HCT116 (cell line): Measurements from ENCODE around the gene RAPGEF1. TPM values are rescaled to one million over a fixed set of nuclear protein-coding genes. Genes with fewer than 3 reads are reported as not detected.

ENCODE experiments used
- ATAC-seq: fragments of 200-7000 bp; cut with Tn5 transposase; 2 replicates; pipeline ENCODE4 v1.9.1; 2020; ENCODE audit warnings: mild to moderate bottlenecking, moderate library complexity
- BruUV-seq: library from RNA; stranded (reverse); fragments of 400-500 nt; replicated peaks from 2 replicates; lab custom pipeline; 2021; lab: Mats Ljungman, UMichigan
- CTCF ChIA-PET: fragments of 300-600 bp; sonication (Branson Sonifier 250); formaldehyde crosslinking; loops from one replicate; lab custom pipeline; 2021; ENCODE audit warnings: antibody characterized with exemption; lab: Charles Lee
- POLR2A ChIA-PET: fragments of 300-600, 350-600 bp; sonication (Branson Sonifier 250); formaldehyde crosslinking; loops from one replicate; lab custom pipeline; 2021; ENCODE audit warnings: antibody characterized with exemption; lab: Charles Lee
- RAD21 ChIA-PET, 2 experiments: fragments of 300-600 bp; sonication (Branson Sonifier 250); formaldehyde crosslinking; loops; one replicate each; lab custom pipeline; 2023; ENCODE audit warnings: low total read pairs in 2 of 2; ENCODE audit not compliant: uncharacterized antibody in 2 of 2, unreplicated experiment in 2 of 2, low non-redundant PET in 1 of 2; lab: Charles Lee
- DNase-seq: peaks from one replicate; pipeline ENCODE4 v3.0.0-alpha.2; 2010; ENCODE audit warnings: low read depth, low spot score
- H2AFZ ChIP-seq: fragments of 200-600 bp; shearing (Covaris generic), sonication (generic); 2 replicates; pipeline ENCODE4 v1.6.1; 2017; ENCODE audit warnings: low read depth, mixed run types, mixed read lengths, antibody characterized with exemption, low read length; ENCODE audit not compliant: poor library complexity, severe bottlenecking
- H3K27ac ChIP-seq: 2 replicates; pipeline ENCODE4 v1.5.1; 2012; ENCODE audit warnings: low read depth, low read length
- H3K27me3 ChIP-seq: fragments of 200-600 bp; sonication (generic); 2 replicates; pipeline ENCODE4 v1.6.1; 2016; ENCODE audit warnings: mixed run types, low read length, mixed read lengths; ENCODE audit not compliant: insufficient read depth
- H3K36me3 ChIP-seq, 2 experiments: fragments of 200-500 bp in 1 of 2; fragments of 200-600 bp in 1 of 2; sonication (Bioruptor generic) in 1 of 2; sonication (generic) in 1 of 2; 2 replicates each; pipeline versions ENCODE4 v1.5.1 to v1.6.1; 2014 to 2016; ENCODE audit warnings: low read length in 2 of 2, inconsistent platforms in 1 of 2, mixed read lengths in 1 of 2, mixed run types in 1 of 2; ENCODE audit not compliant: insufficient read depth in 2 of 2, control insufficient read depth in 1 of 2
- H3K4me1 ChIP-seq, 2 experiments: fragments of 200-600 bp in 1 of 2; sonication (generic) in 1 of 2; 2 replicates each; pipeline versions ENCODE4 v1.5.1 to v1.6.1; 2012 to 2017; ENCODE audit warnings: low read length in 2 of 2, inconsistent platforms in 1 of 2, mild to moderate bottlenecking in 1 of 2, mixed read lengths in 1 of 2, mixed run types in 1 of 2, moderate library complexity in 1 of 2; ENCODE audit not compliant: insufficient read depth in 2 of 2, control insufficient read depth in 1 of 2
- H3K4me2 ChIP-seq: fragments of 200-600 bp; sonication (generic); 2 replicates; pipeline ENCODE4 v1.6.1; 2017; ENCODE audit warnings: mixed run types, low read length, mixed read lengths
- H3K4me3 ChIP-seq, 2 experiments: fragments of 200-600 bp in 1 of 2; sonication (generic) in 1 of 2; replicated peaks in 1 of 2; 2 replicates each; pipeline ENCODE4 v1.5.1; 2011 to 2016; ENCODE audit warnings: low read length in 2 of 2, control low read depth in 1 of 2, low read depth in 1 of 2, mild to moderate bottlenecking in 1 of 2, mixed read lengths in 1 of 2, mixed run types in 1 of 2
- H3K79me2 ChIP-seq: fragments of 200-600 bp; sonication (generic); 2 replicates; pipeline ENCODE4 v1.6.1; 2017; ENCODE audit warnings: mild to moderate bottlenecking, mixed run types, low read length, moderate library complexity, mixed read lengths; ENCODE audit not compliant: insufficient read depth
- H3K9ac ChIP-seq: fragments of 200-600 bp; sonication (generic); 2 replicates; pipeline ENCODE4 v1.6.1; 2016; ENCODE audit warnings: low read length, mixed read lengths
- H3K9me2 ChIP-seq: fragments of 200-600 bp; sonication (generic), shearing (Covaris generic); 2 replicates; pipeline ENCODE4 v1.6.1; 2017; ENCODE audit warnings: mixed run types, mild to moderate bottlenecking, moderate library complexity; ENCODE audit not compliant: insufficient read depth
- H3K9me3 ChIP-seq, 2 experiments: fragments of 200-500 bp in 1 of 2; fragments of 200-600 bp in 1 of 2; sonication (Bioruptor generic) in 1 of 2; sonication (generic) in 1 of 2; 2 replicates each; pipeline ENCODE4 v1.6.1; 2014 to 2017; ENCODE audit warnings: low read length in 2 of 2, mixed read lengths in 2 of 2, inconsistent platforms in 1 of 2, low read depth in 1 of 2, mild to moderate bottlenecking in 1 of 2, mixed run types in 1 of 2, moderate library complexity in 1 of 2; ENCODE audit not compliant: control insufficient read depth in 1 of 2, insufficient read depth in 1 of 2
- H4K20me1 ChIP-seq: fragments of 200-600 bp; sonication (generic), shearing (Covaris generic); 2 replicates; pipeline ENCODE4 v1.6.1; 2017; ENCODE audit warnings: mixed run types, mild to moderate bottlenecking, moderate library complexity; ENCODE audit not compliant: insufficient read depth
- ATF3 ChIP-seq: IDR thresholded peaks from 2 replicates; pipeline ENCODE4 v1.6.1; 2012
- CEBPB ChIP-seq: IDR thresholded peaks from 2 replicates; pipeline ENCODE4 v1.6.1; 2012; ENCODE audit warnings: low read depth
- CTCF ChIP-seq, 3 experiments: fragments of 200-600 bp in 1 of 3; sonication (generic) in 1 of 3; IDR thresholded peaks in 2 of 3; conservative IDR thresholded peaks in 1 of 3; 2 replicates each; pipeline ENCODE4 v1.5.1; 2012 to 2017; ENCODE audit warnings: low read depth in 2 of 3, low read length in 2 of 3, antibody characterized with exemption in 1 of 3, borderline replicate concordance in 1 of 3, control low read depth in 1 of 3, mild to moderate bottlenecking in 1 of 3, mixed read lengths in 1 of 3, mixed run types in 1 of 3, moderate library complexity in 1 of 3; ENCODE audit not compliant: insufficient read depth in 1 of 3
- ELF1 ChIP-seq: IDR thresholded peaks from 2 replicates; pipeline ENCODE4 v1.6.1; 2012; ENCODE audit warnings: low read depth, borderline replicate concordance
- EZH2phosphoT487 ChIP-seq: fragments of 200-600 bp; IDR thresholded peaks from 2 replicates; pipeline ENCODE4 v1.6.1; 2018; ENCODE audit warnings: antibody characterized with exemption, borderline replicate concordance
- FOSL1 ChIP-seq: IDR thresholded peaks from 2 replicates; pipeline ENCODE4 v1.6.1; 2012; ENCODE audit warnings: low read depth
- JUND ChIP-seq: IDR thresholded peaks from 2 replicates; pipeline ENCODE4 v1.6.1; 2012
- POLR2A ChIP-seq: IDR thresholded peaks from 2 replicates; pipeline ENCODE4 v1.7.0; 2011; ENCODE audit warnings: borderline replicate concordance; ENCODE audit not compliant: insufficient read depth, insufficient read length; ENCODE audit errors: extremely low read depth
- RAD21 ChIP-seq: IDR thresholded peaks from 2 replicates; pipeline ENCODE4 v1.6.1; 2012; ENCODE audit warnings: low read depth, mild to moderate bottlenecking
- SIN3A ChIP-seq: IDR thresholded peaks from 2 replicates; pipeline ENCODE4 v1.6.1; 2012; ENCODE audit warnings: low read depth
- SP1 ChIP-seq: IDR thresholded peaks from 2 replicates; pipeline ENCODE4 v1.6.1; 2012; ENCODE audit warnings: low read depth
- TCF7L2 ChIP-seq: IDR thresholded peaks from 2 replicates; pipeline ENCODE4 v1.7.0; 2011; ENCODE audit warnings: borderline replicate concordance, inconsistent platforms; ENCODE audit not compliant: insufficient read depth, insufficient read length; ENCODE audit errors: extremely low read depth
- ZFX ChIP-seq: fragments of 450-650 bp; IDR thresholded peaks from 2 replicates; pipeline ENCODE4 v1.6.1; 2017
- intact Hi-C: fragments of 100-400 bp; cut with micrococcal nuclease; formaldehyde crosslinking; loops from 2 replicates; pipeline ENCODE4 v1.10.0; 2022
- total RNA-seq: library from RNA; stranded (reverse); gene quantifications from one replicate; pipeline ENCODE4 v1.2.1, GENCODE V29; 2021; ENCODE audit not compliant: unreplicated experiment
- TF ChIP-seq, protein P1 (sequence below): IDR thresholded peaks from 2 replicates; pipeline ENCODE4 v1.6.1; 2012; ENCODE audit warnings: low read depth
- TF ChIP-seq, protein P2 (sequence below): IDR thresholded peaks from 2 replicates; pipeline ENCODE4 v1.6.1; 2011; ENCODE audit warnings: mild to moderate bottlenecking, low read length, moderate library complexity; ENCODE audit not compliant: insufficient replicate concordance; ENCODE audit errors: extremely low read depth
- TF ChIP-seq, protein P3 (sequence below): IDR thresholded peaks from 2 replicates; pipeline ENCODE4 v1.6.1; 2012

The RAPGEF1 gene
- total RNA-seq, 1 experiment from 2014 or later: 43.0 TPM

DNA sequence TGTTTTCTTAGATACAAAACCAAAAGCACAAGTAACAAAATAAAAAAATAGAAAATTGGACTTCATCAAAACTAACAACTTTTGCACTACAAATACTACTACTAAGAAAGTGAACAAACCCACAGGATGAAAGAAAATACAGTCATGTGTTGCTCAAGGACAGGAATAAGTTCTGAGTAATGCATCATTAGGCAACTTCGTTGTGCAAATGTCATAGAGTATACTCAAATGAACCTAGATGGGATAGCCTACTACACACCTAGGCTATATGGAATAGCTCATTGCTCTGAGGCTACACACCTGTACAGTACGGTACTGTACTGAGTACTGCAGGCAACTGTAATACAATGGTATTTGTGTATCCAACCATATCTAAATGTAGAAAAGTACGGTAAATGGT lies 88.3 kb downstream of the RAPGEF1 start:
- Histone ChIP-seq H3K4me2 (no peak overlapping the region), H3K27me3 (no peaks in the 10 kb centered on the region), H3K9me3 (no peaks in the 10 kb centered on the region), H3K4me3 (no peak overlapping the region), H3K79me2 (no peaks in the 10 kb centered on the region), H3K4me1 (no peaks in the 10 kb centered on the region; a peak in 1 of 4 replicates), H2AFZ (no peak overlapping the region), H3K9me2 (no peaks in the 10 kb centered on the region)
- BruUV-seq: no TSS peak
- intact Hi-C loops: no loop called here
- RAD21 ChIA-PET: no interaction called here
- CTCF ChIA-PET: no interaction called here
- POLR2A ChIA-PET: no interaction called here
- no peak for DNase-seq
- TF ChIP-seq, protein P1, sequence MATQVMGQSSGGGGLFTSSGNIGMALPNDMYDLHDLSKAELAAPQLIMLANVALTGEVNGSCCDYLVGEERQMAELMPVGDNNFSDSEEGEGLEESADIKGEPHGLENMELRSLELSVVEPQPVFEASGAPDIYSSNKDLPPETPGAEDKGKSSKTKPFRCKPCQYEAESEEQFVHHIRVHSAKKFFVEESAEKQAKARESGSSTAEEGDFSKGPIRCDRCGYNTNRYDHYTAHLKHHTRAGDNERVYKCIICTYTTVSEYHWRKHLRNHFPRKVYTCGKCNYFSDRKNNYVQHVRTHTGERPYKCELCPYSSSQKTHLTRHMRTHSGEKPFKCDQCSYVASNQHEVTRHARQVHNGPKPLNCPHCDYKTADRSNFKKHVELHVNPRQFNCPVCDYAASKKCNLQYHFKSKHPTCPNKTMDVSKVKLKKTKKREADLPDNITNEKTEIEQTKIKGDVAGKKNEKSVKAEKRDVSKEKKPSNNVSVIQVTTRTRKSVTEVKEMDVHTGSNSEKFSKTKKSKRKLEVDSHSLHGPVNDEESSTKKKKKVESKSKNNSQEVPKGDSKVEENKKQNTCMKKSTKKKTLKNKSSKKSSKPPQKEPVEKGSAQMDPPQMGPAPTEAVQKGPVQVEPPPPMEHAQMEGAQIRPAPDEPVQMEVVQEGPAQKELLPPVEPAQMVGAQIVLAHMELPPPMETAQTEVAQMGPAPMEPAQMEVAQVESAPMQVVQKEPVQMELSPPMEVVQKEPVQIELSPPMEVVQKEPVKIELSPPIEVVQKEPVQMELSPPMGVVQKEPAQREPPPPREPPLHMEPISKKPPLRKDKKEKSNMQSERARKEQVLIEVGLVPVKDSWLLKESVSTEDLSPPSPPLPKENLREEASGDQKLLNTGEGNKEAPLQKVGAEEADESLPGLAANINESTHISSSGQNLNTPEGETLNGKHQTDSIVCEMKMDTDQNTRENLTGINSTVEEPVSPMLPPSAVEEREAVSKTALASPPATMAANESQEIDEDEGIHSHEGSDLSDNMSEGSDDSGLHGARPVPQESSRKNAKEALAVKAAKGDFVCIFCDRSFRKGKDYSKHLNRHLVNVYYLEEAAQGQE: no peak
- TF ChIP-seq POLR2A (no peak), EZH2phosphoT487 (no peak), TCF7L2 (no peak), FOSL1 (no peak), SP1 (no peak), CEBPB (no peak), ELF1 (no peak), CTCF (IDR thresholded peaks at IDR 0.05 in 2 of 3, conservative IDR thresholded peaks at IDR 0.05 in 1 of 3; ENCODE audit: borderline replicate concordance in 1 of 3, insufficient read depth in 1 of 3, low read depth in 2 of 3, low read length in 2 of 3) (no peak), JUND (no peak), ZFX (no peak), SIN3A (no peak), ATF3 (no peak), RAD21 (no peak)
- TF ChIP-seq, protein P2, sequence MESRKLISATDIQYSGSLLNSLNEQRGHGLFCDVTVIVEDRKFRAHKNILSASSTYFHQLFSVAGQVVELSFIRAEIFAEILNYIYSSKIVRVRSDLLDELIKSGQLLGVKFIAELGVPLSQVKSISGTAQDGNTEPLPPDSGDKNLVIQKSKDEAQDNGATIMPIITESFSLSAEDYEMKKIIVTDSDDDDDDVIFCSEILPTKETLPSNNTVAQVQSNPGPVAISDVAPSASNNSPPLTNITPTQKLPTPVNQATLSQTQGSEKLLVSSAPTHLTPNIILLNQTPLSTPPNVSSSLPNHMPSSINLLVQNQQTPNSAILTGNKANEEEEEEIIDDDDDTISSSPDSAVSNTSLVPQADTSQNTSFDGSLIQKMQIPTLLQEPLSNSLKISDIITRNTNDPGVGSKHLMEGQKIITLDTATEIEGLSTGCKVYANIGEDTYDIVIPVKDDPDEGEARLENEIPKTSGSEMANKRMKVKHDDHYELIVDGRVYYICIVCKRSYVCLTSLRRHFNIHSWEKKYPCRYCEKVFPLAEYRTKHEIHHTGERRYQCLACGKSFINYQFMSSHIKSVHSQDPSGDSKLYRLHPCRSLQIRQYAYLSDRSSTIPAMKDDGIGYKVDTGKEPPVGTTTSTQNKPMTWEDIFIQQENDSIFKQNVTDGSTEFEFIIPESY: no peak
- TF ChIP-seq, protein P3, sequence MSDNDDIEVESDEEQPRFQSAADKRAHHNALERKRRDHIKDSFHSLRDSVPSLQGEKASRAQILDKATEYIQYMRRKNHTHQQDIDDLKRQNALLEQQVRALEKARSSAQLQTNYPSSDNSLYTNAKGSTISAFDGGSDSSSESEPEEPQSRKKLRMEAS: no peak
- TF ChIP-seq, all 23 proteins: peak for 0
- no peak overlapping the region for H3K27ac ChIP-seq
- H3K36me3 ChIP-seq: no peaks in the 10 kb centered on the region
- ATAC-seq: no peak
- H4K20me1 ChIP-seq: no peaks in the 10 kb centered on the region
- H3K9ac ChIP-seq: no peak overlapping the region
